H1 (cell line): ENCODE data around the gene PRKCA. TPM values are rescaled to one million over a fixed set of nuclear protein-coding genes. Genes with fewer than 3 reads are reported as not detected.

Source experiments
- CTCF ChIA-PET: fragments of 300-600 bp; sonication (Branson Sonifier 250); formaldehyde crosslinking; loops from one replicate; lab custom pipeline; 2021; ENCODE audit not compliant: partially characterized antibody; lab: Charles Lee
- POLR2A ChIA-PET: fragments of 300-600 bp; sonication (Branson Sonifier 250); formaldehyde crosslinking; loops from one replicate; lab custom pipeline; 2021; ENCODE audit warnings: inconsistent platforms; ENCODE audit not compliant: partially characterized antibody; lab: Charles Lee
- DNase-seq, 2 experiments: peaks; one replicate each; pipeline versions ENCODE4 v3.0.0 to v3.0.0-alpha.2; 2010 to 2022; ENCODE audit warnings: low spot score in 2 of 2, low read depth in 1 of 2, mixed read lengths in 1 of 2
- FAIRE-seq: peaks from 2 replicates; lab custom pipeline; 2011; peaks lifted over from hg19 to GRCh38; lab: Jason Lieb, UNC
- H2AFZ ChIP-seq: 2 replicates; pipeline ENCODE4 v1.8.1; 2012; ENCODE audit warnings: low read length, inconsistent platforms
- H2AK5ac ChIP-seq: 2 replicates; pipeline ENCODE4 v1.6.1; 2013; ENCODE audit warnings: low read depth, low read length
- H2BK120ac ChIP-seq: replicated peaks from 2 replicates; pipeline ENCODE3; 2013; ENCODE audit warnings: low read depth, low read length, inconsistent platforms
- H2BK12ac ChIP-seq: 2 replicates; pipeline ENCODE4 v1.6.1; 2013; ENCODE audit warnings: low read depth, low read length
- H2BK15ac ChIP-seq: 2 replicates; pipeline ENCODE4 v1.6.1; 2013; ENCODE audit warnings: low read length
- H2BK20ac ChIP-seq: 2 replicates; pipeline ENCODE4 v1.6.1; 2013; ENCODE audit warnings: low read length
- H2BK5ac ChIP-seq: 2 replicates; pipeline ENCODE4 v1.6.1; 2013; ENCODE audit warnings: low read depth, low read length
- H3K14ac ChIP-seq: 2 replicates; pipeline ENCODE4 v1.6.1; 2013; ENCODE audit warnings: inconsistent platforms; ENCODE audit not compliant: insufficient read length
- H3K18ac ChIP-seq: 2 replicates; pipeline ENCODE4 v1.6.1; 2013; ENCODE audit warnings: low read length; ENCODE audit errors: extremely low read depth
- H3K23ac ChIP-seq: 2 replicates; pipeline ENCODE4 v1.6.1; 2013; ENCODE audit warnings: inconsistent platforms; ENCODE audit not compliant: insufficient read length
- H3K23me2 ChIP-seq: 2 replicates; pipeline ENCODE4 v1.6.1; 2013; ENCODE audit warnings: low read depth, low read length
- H3K27ac ChIP-seq: 2 replicates; pipeline ENCODE4 v1.6.1; 2011; ENCODE audit warnings: low read depth, low read length, inconsistent platforms
- H3K27me3 ChIP-seq, 4 experiments: replicated peaks in 1 of 4; 1 replicate in 1 of 4; 2 replicates in 3 of 4; pipeline versions ENCODE4 v1.6.1 to v1.8.1; 2011 to 2013; ENCODE audit warnings: low read length in 3 of 4, mild to moderate bottlenecking in 3 of 4, inconsistent platforms in 2 of 4, mixed read lengths in 2 of 4, moderate library complexity in 1 of 4; ENCODE audit not compliant: control insufficient read depth in 3 of 4, insufficient read depth in 3 of 4; ENCODE audit errors: extremely low read depth in 1 of 4
- H3K36me3 ChIP-seq, 4 experiments: 2 replicates each; pipeline versions ENCODE4 v1.6.1 to v1.8.1; 2011 to 2013; ENCODE audit warnings: mild to moderate bottlenecking in 4 of 4, low read length in 3 of 4, moderate library complexity in 2 of 4, control low read depth in 1 of 4, inconsistent platforms in 1 of 4; ENCODE audit not compliant: insufficient read depth in 4 of 4, control insufficient read depth in 2 of 4
- H3K4ac ChIP-seq: replicated peaks from 2 replicates; pipeline ENCODE3; 2013; ENCODE audit warnings: low read length, low read depth, mixed read lengths, inconsistent platforms; ENCODE audit not compliant: insufficient read length
- H3K4me1 ChIP-seq, 4 experiments: replicated peaks in 1 of 4; 1 replicate in 1 of 4; 2 replicates in 3 of 4; pipeline versions ENCODE4 v1.6.1 to v1.8.1; 2011 to 2013; ENCODE audit warnings: low read length in 3 of 4, inconsistent platforms in 2 of 4, mixed read lengths in 1 of 4; ENCODE audit not compliant: insufficient read depth in 4 of 4, control insufficient read depth in 3 of 4
- H3K4me2 ChIP-seq, 2 experiments: 2 replicates each; pipeline versions ENCODE4 v1.6.1 to v1.8.1; 2011 to 2013; ENCODE audit warnings: low read depth in 2 of 2, low read length in 2 of 2, control low read depth in 1 of 2, inconsistent platforms in 1 of 2, mild to moderate bottlenecking in 1 of 2; ENCODE audit not compliant: insufficient read depth in 1 of 2
- H3K4me3 ChIP-seq, 4 experiments: fragments of 200-600, 300-600 bp in 1 of 4; sonication (generic), shearing (Covaris generic), sonication (Bioruptor Twin) in 1 of 4; 2 replicates each; pipeline versions ENCODE4 v1.5.1 to v1.8.1; 2011 to 2016; ENCODE audit warnings: low read length in 4 of 4, low read depth in 3 of 4, control low read depth in 2 of 4, inconsistent platforms in 2 of 4, mild to moderate bottlenecking in 2 of 4, mixed read lengths in 1 of 4, moderate library complexity in 1 of 4; ENCODE audit not compliant: insufficient read depth in 2 of 4; ENCODE audit errors: extremely low read depth in 1 of 4
- H3K56ac ChIP-seq: replicated peaks from 2 replicates; pipeline ENCODE3; 2013; ENCODE audit warnings: low read depth, mild to moderate bottlenecking, mixed read lengths, low read length, inconsistent platforms; ENCODE audit not compliant: insufficient read length
- H3K79me1 ChIP-seq: 2 replicates; pipeline ENCODE4 v1.6.1; 2013; ENCODE audit warnings: low read depth, low read length, control low read depth
- H3K79me2 ChIP-seq, 2 experiments: 2 replicates each; pipeline versions ENCODE4 v1.6.1 to v1.8.1; 2012 to 2013; ENCODE audit warnings: low read length in 2 of 2, mild to moderate bottlenecking in 2 of 2, inconsistent platforms in 1 of 2; ENCODE audit not compliant: insufficient read depth in 2 of 2, control insufficient read depth in 1 of 2
- H3K9ac ChIP-seq, 4 experiments: replicated peaks in 1 of 4; 1 replicate in 1 of 4; 2 replicates in 3 of 4; pipeline versions ENCODE4 v1.6.1 to v1.8.1; 2011 to 2013; ENCODE audit warnings: low read depth in 3 of 4, low read length in 3 of 4, control low read depth in 2 of 4, mild to moderate bottlenecking in 2 of 4, moderate library complexity in 2 of 4, inconsistent platforms in 1 of 4; ENCODE audit errors: extremely low read depth in 1 of 4
- H3K9me3 ChIP-seq, 2 experiments: 2 replicates each; pipeline versions ENCODE4 v1.6.1 to v1.8.1; 2012 to 2013; ENCODE audit warnings: mild to moderate bottlenecking in 2 of 2, moderate library complexity in 2 of 2, control low read depth in 1 of 2, inconsistent platforms in 1 of 2, low read depth in 1 of 2, low read length in 1 of 2, mixed read lengths in 1 of 2; ENCODE audit not compliant: insufficient read depth in 2 of 2
- H4K20me1 ChIP-seq, 2 experiments: replicated peaks in 1 of 2; 2 replicates each; pipeline versions ENCODE3 to v1.8.1; 2011 to 2013; ENCODE audit warnings: inconsistent platforms in 2 of 2, low read length in 2 of 2, mild to moderate bottlenecking in 1 of 2; ENCODE audit not compliant: insufficient read depth in 2 of 2, control insufficient read depth in 1 of 2
- H4K5ac ChIP-seq: 2 replicates; pipeline ENCODE4 v1.6.1; 2013; ENCODE audit warnings: low read length, low read depth, mixed read lengths, inconsistent platforms; ENCODE audit not compliant: insufficient read length
- H4K8ac ChIP-seq: 2 replicates; pipeline ENCODE4 v1.8.0; 2013; ENCODE audit warnings: mild to moderate bottlenecking, moderate library complexity, low read length, inconsistent platforms; ENCODE audit not compliant: insufficient read depth; ENCODE audit errors: extremely low read depth
- H4K91ac ChIP-seq: replicated peaks from 2 replicates; pipeline ENCODE3; 2013; ENCODE audit warnings: low read length, mixed read lengths, inconsistent platforms; ENCODE audit not compliant: insufficient read length
- BACH1 ChIP-seq: IDR thresholded peaks from 2 replicates; pipeline ENCODE4 v1.6.1; 2012; ENCODE audit warnings: low read length, improper control_type of control experiment
- CBX5 ChIP-seq: fragments of 300-800, 300-1000 bp; sonication (generic); IDR thresholded peaks from 2 replicates; pipeline ENCODE4 v1.7.1; 2016; ENCODE audit warnings: antibody characterized with exemption, low read length, low read depth
- EP300 ChIP-seq, 2 experiments: IDR thresholded peaks; 1 replicate in 1 of 2; 2 replicates in 1 of 2; pipeline ENCODE4 v1.6.1; 2011 to 2012; ENCODE audit warnings: low read depth in 2 of 2, low read length in 2 of 2, mild to moderate bottlenecking in 2 of 2, borderline replicate concordance in 1 of 2, inconsistent platforms in 1 of 2, moderate library complexity in 1 of 2
- MAFK ChIP-seq: IDR thresholded peaks from 2 replicates; pipeline ENCODE4 v1.6.1; 2012; ENCODE audit warnings: low read depth, mild to moderate bottlenecking, improper control_type of control experiment, low read length
- TAF1 ChIP-seq: IDR thresholded peaks from 2 replicates; pipeline ENCODE4 v1.6.1; 2011; ENCODE audit warnings: mild to moderate bottlenecking, low read depth, low read length
- WGBS, 2 experiments: shearing (Covaris generic) in 1 of 2; methylation state at CpG; one replicate each; pipeline versions ENCODE4 v1.1.6 to v1.1.7; 2013 to 2015; ENCODE audit warnings: low lambda C conversion rate in 2 of 2, mixed read lengths in 2 of 2, inconsistent platforms in 1 of 2, low coverage in 1 of 2, missing lambda C conversion rate in 1 of 2; ENCODE audit not compliant: insufficient replicate concordance in 2 of 2, insufficient coverage in 1 of 2, insufficient read length in 1 of 2; ENCODE audit errors: extremely low coverage in 1 of 2, missing lambda C conversion rate in 1 of 2; 5-methylcytosine and 5-hydroxymethylcytosine counted together
- polyA plus RNA-seq, 7 experiments: library from polyadenylated mRNA; depleted of rRNA in 3 of 7; stranded (reverse) in 5 of 7; unstranded in 2 of 7; fragments of >200 nt in 5 of 7; fragments of 200-250 nt in 2 of 7; gene quantifications; 1 replicate in 5 of 7; 2 replicates in 1 of 7; 4 replicates in 1 of 7; pipeline versions ENCODE4 v1.2.1 to v1.2.3, GENCODE V29; 2011 to 2013; ENCODE audit warnings: missing spikeins in 2 of 7, mixed read lengths in 2 of 7
- total RNA-seq: library from RNA; stranded (reverse); fragmentation: NEBNext Ultra II Directional; extraction: Animal tissue kit (Norgen Biotek cat#: 25700); gene quantifications from 2 replicates; pipeline ENCODE4 v1.2.1, GENCODE V29; 2021

The PRKCA gene
- total and polyA plus RNA-seq, 2 of the 8 experiments (the other 6 are each of a cell fraction or from before 2014, with no cell fraction given) = 5.8 to 17.8 TPM

- Histone ChIP-seq H3K79me2 (no peaks in the 10 kb centered on the region), H3K18ac (no peak overlapping the region), H4K91ac (no peak overlapping the region), H2AFZ (no peak overlapping the region), H3K14ac (no peak overlapping the region), H3K23ac (no peak overlapping the region), H3K4me1 (peaks cover 3 to 25% (median 14%) of the 10 kb centered on the region in 4 experiments), H3K4me3 (no peak overlapping the region), H2BK120ac (no peak overlapping the region), H2BK20ac (no peak overlapping the region), H4K20me1 (peaks cover 0 to 1% of the 10 kb centered on the region in 2 experiments), H4K8ac (no peak overlapping the region), H2AK5ac (no peak overlapping the region), H2BK15ac (no peak overlapping the region), H2BK12ac (no peak overlapping the region), H3K4me2 (no peak overlapping the region), H4K5ac (no peak overlapping the region), H3K27me3 (no peaks in the 10 kb centered on the region), H3K79me1 (0 out of 2 replicates have a peak, but pooled peaks cover 2% of the 10 kb centered on the region), H3K9ac (no peak overlapping the region), H3K9me3 (no peaks in the 10 kb centered on the region), H3K27ac (no peak overlapping the region), H3K23me2 (no peaks in the 10 kb centered on the region), H3K56ac (no peak overlapping the region), H2BK5ac (no peak overlapping the region), H3K36me3 (no peaks in the 10 kb centered on the region), H3K4ac (no peak overlapping the region)
- WGBS, 2 experiments = 95% methylated on average over 1 of the region's 1 CpG; no CpG with 5 or more reads in 1 of the 2 experiments
- no peak for FAIRE-seq
- no peak for TF ChIP-seq EP300 (IDR thresholded peaks at IDR 0.05; ENCODE audit: borderline replicate concordance in 1 of 2, low read depth in 2 of 2, low read length in 2 of 2)
- TF ChIP-seq CBX5 = no peak
- TF ChIP-seq BACH1 = no peak
- TF ChIP-seq MAFK = no peak
- TF ChIP-seq TAF1 = no peak
- no peak for DNase-seq
- CTCF ChIA-PET = interaction anchor here (0.7 kb wide), 1 partner anchor 255 kb away, joined by 3 read pairs; no protein-coding TSS in a partner anchor
- POLR2A ChIA-PET = no interaction called here
These were observed 167.0 kb downstream of the PRKCA start for GRCh38 chr17:66469461-66469860.
